Measurements from ENCODE around the gene APOBEC3A. TPM values are rescaled to one million over a fixed set of nuclear protein-coding genes. Genes with fewer than 3 reads are reported as not detected.
A peak's percentile ranks its signal among the peaks of the same experiment; 100 is the strongest.

APOBEC3A gene
- total RNA-seq, 4 donors from 2014 or later, result 0.29 to 0.39 TPM; not detected in 2

GRCh38 chr22:38964989-38965388 is 7.6 kb downstream of the APOBEC3A start:
- DNase-seq (ENCODE audit: low spot score in 2 of 2), result no peak
- WGBS, 2 donors, result 67% methylated on average over 3 of the region's 4 CpGs; no CpG with 5 or more reads in 1 of the 2 donors
- TF ChIP-seq CTCF (IDR thresholded peaks at IDR 0.05), result no peak
- TF ChIP-seq POLR2A (IDR thresholded peaks at IDR 0.05), result no peak
- intact Hi-C loops (cut with DNase I; ENCODE audit: low total_unique reads), result no loop called here
- H3K4me3 ChIP-seq (ENCODE audit: low read depth, poor library complexity, severe bottlenecking), result no peak overlapping the region

- no peak overlapping the region for H3K4me3 ChIP-seq (ENCODE audit: low read depth, poor library complexity, severe bottlenecking)
- no peak for DNase-seq (ENCODE audit: low spot score in 2 of 2)
- intact Hi-C loops (cut with DNase I; ENCODE audit: low total_unique reads), result no loop called here
- whole genome bisulfite sequencing, 2 donors, result 85% methylated on average over 11 of the region's 14 CpGs; no CpG with 5 or more reads in 1 of the 2 donors
- TF ChIP-seq CTCF (IDR thresholded peaks at IDR 0.05), result no peak
- no peak for TF ChIP-seq POLR2A (IDR thresholded peaks at IDR 0.05)
These were observed 8.4 kb downstream of the APOBEC3A start for GRCh38 chr22:38965614-38966379.

- intact Hi-C loops (cut with DNase I; ENCODE audit: low total_unique reads), result no loop called here
- DNase-seq (ENCODE audit: low spot score in 2 of 2), result no peak
- 75% methylated on average over 5 of the region's 5 CpGs; no CpG with 5 or more reads in 1 of the 2 donors for WGBS, 2 donors
- no peak overlapping the region for H3K4me3 ChIP-seq (ENCODE audit: low read depth, poor library complexity, severe bottlenecking)
- TF ChIP-seq POLR2A (IDR thresholded peaks at IDR 0.05), result no peak
- TF ChIP-seq CTCF (IDR thresholded peaks at IDR 0.05), result no peak
These were observed 8.9 kb downstream of the APOBEC3A start for GRCh38 chr22:38966380-38966702.

- H3K4me3 ChIP-seq (ENCODE audit: low read depth, poor library complexity, severe bottlenecking), result no peak overlapping the region
- no peak for DNase-seq (ENCODE audit: low spot score in 2 of 2)
- TF ChIP-seq CTCF (IDR thresholded peaks at IDR 0.05) (no peak), POLR2A (IDR thresholded peaks at IDR 0.05) (no peak)
- intact Hi-C loops (cut with DNase I; ENCODE audit: low total_unique reads), result no loop called here
- WGBS, 2 donors, result 98% methylated on average over 6 of the region's 7 CpGs; no CpG with 5 or more reads in 1 of the 2 donors
These were observed 9.5 kb downstream of the APOBEC3A start for GRCh38 chr22:38966942-38967341.

GRCh38 chr22:38967451-38968450 is 10.3 kb downstream of the APOBEC3A start:
- 86% methylated on average over 14 of the region's 15 CpGs; no CpG with 5 or more reads in 1 of the 2 donors for WGBS, 2 donors
- TF ChIP-seq CTCF (IDR thresholded peaks at IDR 0.05) (no peak), POLR2A (IDR thresholded peaks at IDR 0.05) (no peak)
- peak in 1 of 2 donors; percentile 54 for DNase-seq (ENCODE audit: low spot score in 2 of 2)
- no peak overlapping the region for H3K4me3 ChIP-seq (ENCODE audit: low read depth, poor library complexity, severe bottlenecking)
- intact Hi-C loops (cut with DNase I; ENCODE audit: low total_unique reads), result no loop called here

Measured in lower leg skin (tissue), 4 donors.